ENCODE measurements around the gene NCAPD3.

The NCAPD3 gene

GRCh38 chr11:134158023-134158422 lies 65.7 kb downstream of the NCAPD3 start:
- no peak for DNase-seq

DNA sequence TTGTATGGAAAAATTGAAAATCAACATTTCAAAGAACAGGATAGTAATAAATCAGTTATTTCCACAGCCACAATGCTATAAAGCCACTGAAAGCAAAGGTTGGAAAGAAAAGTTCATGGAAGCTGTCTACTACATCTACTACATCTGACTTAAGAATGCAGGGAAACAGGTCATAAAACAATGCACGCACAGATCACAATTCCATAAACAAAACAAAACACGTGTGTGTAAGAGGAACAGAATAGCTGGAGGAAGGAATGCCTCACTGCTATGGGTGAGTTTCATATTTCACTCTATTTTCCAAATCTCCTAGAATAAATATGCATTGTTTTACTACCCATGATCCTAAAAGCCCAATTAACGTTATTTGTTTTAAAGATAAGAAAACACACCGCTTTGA lies 66.3 kb downstream of the NCAPD3 start:
- DNase-seq: no peak

GRCh38 chr11:134155946-134156865 lies 67.6 kb downstream of the NCAPD3 start:
- no peak for DNase-seq

GRCh38 chr11:134155456-134155855 lies 68.3 kb downstream of the NCAPD3 start:
- no peak for DNase-seq

DNA sequence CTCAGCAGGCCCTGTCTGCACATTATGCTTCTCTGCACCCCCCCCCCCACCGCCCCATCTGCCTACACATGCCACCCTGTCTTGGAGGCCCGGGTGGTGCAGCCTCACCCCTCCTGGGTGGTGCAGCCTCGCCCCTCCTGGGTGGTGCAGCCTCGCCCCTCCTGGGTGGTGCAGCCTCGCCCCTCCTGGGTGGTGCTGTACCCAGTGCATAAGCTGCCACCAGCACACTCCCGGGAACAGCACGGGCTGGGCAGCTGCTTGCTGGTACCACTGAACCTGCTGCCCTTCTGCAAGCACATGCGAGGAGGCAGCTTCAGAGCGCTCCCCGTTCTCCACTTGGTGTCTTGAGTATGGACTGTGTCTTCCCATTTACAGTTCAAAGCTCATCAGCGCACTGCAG lies 69.3 kb downstream of the NCAPD3 start:
- DNase-seq: no peak

DNA sequence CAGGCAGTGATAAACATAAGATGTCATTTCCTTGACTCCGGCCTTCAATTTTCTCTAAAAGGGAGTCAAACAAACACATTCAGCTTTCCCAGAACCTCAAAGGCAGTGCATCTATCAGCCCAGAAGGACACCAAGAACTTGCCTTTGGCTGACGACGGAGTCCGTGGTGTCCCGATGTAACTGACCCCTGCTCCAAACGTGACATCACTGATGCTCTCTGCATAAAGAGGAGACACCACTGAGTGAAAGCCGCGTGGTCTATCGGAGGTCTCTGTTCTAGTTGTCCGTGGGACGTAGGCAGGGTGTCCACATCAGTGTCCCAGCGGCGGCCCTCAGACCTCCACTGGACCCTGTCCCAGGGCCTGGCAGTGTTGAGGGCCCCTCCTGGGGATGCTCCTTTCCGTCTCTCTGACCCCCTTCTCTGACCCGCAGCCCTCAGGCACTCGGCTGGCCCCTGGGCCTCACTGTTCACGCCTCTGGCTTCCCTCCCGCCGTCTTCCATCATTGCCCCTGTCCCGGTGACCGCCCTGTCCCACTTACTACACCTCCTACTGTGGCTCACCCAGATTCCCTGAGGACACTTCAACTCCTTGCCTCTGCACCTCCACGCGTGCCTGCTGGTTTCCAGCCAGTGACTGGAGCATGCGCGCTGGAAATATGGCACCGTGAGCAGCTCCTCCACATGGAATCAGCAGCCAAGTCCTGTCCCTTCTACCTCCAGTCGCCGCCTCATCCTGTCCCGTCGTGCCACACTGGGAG lies 70.4 kb downstream of the NCAPD3 start:
- DNase-seq: no peak

DNA sequence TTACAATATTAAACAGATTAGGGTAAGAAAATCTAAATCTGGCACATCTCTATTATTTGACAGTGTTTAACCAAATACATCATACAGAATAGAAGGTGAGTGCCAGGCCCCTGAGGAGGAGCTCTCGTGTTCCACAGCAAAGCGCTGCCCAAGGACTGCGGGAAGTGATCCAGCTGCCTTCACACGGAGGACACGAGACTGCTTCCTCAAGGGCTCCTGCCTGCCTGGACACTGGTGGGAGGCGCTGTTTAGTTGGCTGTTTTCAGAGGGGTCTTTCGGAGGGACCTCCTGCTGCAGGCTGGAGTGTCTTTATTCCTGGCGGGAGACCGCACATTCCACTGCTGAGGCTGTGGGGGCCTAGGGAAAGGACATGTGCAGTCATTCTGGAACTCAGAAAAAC lies 71.1 kb downstream of the NCAPD3 start:
- no peak for DNase-seq

GRCh38 chr11:134151083-134151747 lies 72.6 kb downstream of the NCAPD3 start:
- no peak for DNase-seq

DNA sequence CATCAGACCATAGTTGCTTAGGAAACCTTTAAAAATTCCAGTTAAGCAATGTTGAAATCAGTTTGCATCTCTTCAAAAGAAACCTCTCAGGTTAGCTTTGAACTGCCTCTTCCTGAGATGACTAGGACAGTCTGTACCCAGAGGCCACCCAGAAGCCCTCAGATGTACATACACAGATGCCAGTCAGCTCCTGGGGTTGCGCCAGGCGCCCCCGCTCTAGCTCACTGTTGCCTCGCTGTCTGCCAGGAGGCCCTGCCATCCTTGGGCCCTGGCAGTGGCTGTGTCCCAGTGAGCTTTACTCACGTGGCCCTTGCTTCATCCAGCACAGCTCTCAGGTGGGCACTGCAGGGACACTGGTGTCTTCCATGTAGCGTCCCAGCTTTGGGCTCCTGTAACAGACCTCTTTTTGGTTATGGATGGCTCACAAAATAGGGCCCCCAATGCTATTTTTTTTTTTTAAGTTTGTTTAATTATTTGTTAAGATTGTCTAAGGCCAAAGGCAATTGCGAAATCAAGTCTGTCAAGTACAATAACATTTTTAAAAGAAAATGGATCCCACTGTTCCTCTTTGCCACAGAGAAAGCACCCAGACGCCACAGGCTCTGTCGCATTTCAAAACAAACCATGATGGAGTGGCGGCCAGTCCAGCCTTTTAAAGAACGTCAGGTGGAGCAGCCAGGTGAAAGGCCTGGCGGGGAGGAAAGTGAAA lies 73.4 kb downstream of the NCAPD3 start:
- no peak for DNase-seq

DNA sequence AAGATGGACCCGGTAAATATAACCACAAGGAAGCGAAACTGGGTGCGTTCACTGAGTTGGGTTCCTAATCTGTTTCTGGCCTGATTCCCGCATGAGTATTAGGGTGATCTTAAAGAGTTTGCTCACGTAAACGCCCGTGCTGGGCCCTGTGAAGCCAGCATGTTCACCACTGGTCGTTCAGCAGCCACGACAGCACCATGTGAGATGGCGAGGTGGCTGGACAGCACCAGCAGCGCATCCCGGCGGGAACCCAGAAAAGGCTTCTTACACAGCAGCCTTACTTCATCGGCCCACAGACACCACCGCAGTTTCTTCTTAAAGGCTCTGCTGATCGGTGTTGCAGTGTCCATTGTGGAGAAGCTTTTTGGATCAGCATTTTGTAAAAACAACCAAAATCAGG lies 74.4 kb downstream of the NCAPD3 start:
- DNase-seq: no peak

- no peak for DNase-seq
Measured at GRCh38 chr11:134146598-134146997, 77.2 kb downstream of the NCAPD3 start.

- no peak for DNase-seq
Measured at GRCh38 chr11:134145715-134146114, 78.1 kb downstream of the NCAPD3 start.

- DNase-seq: no peak
Measured at GRCh38 chr11:134144744-134145143, 79.0 kb downstream of the NCAPD3 start.

DNA sequence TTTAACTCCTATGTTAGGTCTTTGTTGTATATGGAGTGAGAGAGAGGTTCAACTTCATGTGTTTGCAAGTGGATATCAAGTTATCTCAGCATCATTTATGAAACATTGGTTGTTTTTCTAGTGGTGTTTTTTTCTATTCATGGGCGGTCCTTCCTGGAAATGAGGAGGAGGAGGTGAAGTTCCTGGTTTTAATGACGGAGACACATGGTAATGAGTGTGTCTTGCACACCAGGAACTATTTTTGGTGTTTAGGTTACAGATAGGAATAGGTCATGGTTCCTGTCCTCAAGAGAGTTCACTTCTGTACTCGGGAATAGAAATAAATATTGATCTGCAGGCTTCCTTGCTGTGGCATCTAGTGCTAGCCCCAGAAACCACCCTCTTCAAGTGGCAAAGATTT lies 80.0 kb downstream of the NCAPD3 start:
- DNase-seq: no peak

- DNase-seq: no peak
Measured at GRCh38 chr11:134142536-134142935, 81.2 kb downstream of the NCAPD3 start.

DNA sequence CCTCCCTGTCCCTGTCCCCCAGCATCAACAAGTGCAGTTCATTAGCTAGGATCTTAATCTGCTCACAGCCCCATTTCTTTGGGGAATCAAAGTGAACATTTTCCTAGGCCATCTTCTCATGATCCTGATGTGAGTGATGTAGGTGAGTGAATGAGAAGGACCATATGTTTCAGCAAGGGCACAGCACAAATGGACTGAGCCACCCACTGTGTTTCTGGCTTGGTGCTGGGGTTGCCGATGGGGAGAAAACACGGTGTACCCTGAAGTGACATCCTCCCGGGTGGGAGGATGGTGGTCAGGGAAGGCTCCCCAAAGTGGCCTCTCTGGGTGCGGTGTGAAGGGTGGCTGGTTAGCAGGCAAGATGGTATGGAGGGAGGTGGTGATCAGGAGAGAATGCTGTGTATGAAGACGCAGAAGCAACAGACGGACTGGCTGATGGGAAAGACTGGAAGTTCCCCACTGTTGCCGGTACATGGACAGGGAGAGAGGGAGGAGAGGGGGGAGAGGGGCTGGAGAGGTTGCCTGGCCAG lies 82.7 kb downstream of the NCAPD3 start:
- no peak for DNase-seq

GRCh38 chr11:134139873-134140331 lies 83.9 kb downstream of the NCAPD3 start:
- peak; percentile 90 for DNase-seq

DNA sequence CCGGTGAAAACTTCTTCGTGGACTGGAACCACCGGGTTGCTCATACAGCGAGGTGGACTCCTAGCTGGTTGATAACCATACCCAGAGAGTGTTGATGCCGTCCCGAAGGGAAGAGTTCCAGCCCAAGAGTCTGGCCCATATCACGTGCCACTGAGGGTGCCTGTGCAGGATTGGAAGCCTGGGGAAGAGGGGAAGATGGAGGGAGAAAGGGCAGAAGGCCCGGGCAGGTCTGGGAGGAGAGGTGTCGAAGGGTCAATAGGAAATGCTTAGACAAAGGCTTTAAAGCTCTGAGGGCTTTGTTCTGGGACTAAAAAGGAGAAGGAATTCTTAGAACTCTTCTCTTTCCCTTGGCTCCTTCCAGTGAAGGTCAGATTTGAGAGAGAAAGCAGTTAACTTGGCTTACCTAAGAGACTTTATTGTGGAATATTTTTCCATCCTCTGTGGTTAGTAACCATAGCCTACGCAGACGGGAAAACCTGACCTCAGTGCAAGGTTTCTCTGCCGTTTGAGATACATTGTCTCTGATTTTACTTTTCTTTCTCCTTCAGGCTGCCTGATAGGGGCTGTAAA lies 84.4 kb downstream of the NCAPD3 start:
- DNase-seq: no peak

- no peak for DNase-seq
Measured at GRCh38 chr11:134138376-134138775, 85.4 kb downstream of the NCAPD3 start.

DNA sequence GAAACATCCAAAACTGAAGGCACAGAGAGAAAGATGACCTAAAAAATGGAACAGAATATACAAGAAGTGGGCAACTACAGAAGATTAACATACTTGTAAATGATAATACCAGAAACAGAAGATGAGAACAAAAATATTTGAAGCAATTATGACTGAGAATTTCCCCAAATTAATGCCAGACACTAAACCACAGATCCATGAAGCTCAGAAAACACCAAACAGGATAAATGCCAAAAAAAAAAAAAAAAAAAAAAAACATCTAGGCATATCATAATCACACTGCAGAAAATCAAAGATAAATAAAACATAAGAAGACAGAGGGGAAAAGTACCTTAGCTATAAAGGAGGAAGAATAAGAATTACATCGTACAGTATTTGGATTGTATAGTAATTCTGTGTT lies 89.6 kb downstream of the NCAPD3 start:
- DNase-seq: no peak

DNA sequence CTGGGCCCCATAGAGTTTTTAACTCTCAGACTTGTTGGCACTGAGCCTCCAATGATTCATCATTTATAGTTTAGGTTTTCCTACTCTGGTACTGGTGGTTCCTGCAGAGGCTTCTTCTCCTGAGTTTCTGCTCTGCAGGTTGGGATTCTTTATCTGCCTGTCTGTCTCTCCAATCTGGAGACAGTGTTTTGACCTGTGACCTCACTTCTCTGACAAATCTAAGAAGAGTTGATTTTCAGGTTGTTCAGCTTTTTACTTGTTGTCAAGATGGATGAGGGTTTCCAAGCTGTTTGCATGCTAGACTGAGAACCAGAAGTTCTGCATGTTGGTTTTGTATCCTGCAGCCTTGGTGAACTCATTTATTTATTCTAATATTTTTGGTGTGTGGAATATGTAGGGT lies 91.0 kb downstream of the NCAPD3 start:
- DNase-seq: no peak

DNA sequence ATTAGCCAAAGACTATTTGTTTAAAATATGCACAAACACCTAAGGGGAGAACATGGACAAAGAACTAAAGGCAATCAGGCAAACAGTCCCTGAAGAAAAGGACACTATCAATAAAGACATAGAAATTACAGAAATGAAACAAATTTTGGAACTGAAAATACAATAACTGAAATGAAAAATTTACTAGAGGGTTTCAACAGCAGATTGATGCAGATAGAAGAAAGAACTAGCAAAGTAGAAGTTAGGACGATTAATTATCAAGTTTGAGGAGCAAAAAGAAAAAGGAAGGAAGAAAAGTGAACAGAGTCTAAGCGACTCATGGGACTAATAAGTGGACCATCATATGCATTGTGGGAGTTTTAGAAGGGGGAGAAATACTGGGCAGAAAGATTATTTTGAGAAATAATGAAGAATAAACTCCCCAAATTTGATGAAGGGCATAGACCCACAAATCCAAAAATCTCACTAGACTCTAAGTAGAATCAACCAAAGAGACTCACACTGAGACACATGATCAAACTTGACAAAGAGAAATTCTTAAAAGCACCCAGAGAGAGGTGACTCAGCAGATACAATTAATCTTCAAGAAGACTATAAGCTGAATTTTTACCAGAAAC lies 92.0 kb downstream of the NCAPD3 start:
- DNase-seq: no peak

Data from NCI-H526 treated with DMSO at 0.1 percent for 48 hours (cell line).